Astrocyte (in vitro differentiated cells and primary cell): ENCODE results near the gene FER. TPM values are rescaled to one million over a fixed set of nuclear protein-coding genes. Genes with fewer than 3 reads are reported as not detected.

Experiments
- DNase-seq: peaks from one replicate; pipeline ENCODE4 v3.0.0-alpha.2; 2010; ENCODE audit warnings: low read depth
- FAIRE-seq: peaks from 2 replicates; lab custom pipeline; 2011; peaks lifted over from hg19 to GRCh38; lab: Jason Lieb, UNC
- H2AFZ ChIP-seq: 2 replicates; pipeline ENCODE4 v1.6.0; 2012; ENCODE audit warnings: low read depth, low read length, inconsistent platforms
- H3K27ac ChIP-seq: 2 replicates; pipeline ENCODE4 v1.5.1; 2011; ENCODE audit warnings: low read depth, low read length, inconsistent platforms
- H3K27me3 ChIP-seq: 2 replicates; pipeline ENCODE4 v1.6.0; 2011; ENCODE audit warnings: low read length, inconsistent platforms; ENCODE audit not compliant: insufficient read depth
- H3K36me3 ChIP-seq: 2 replicates; pipeline ENCODE4 v1.5.1; 2011; ENCODE audit warnings: low read length, inconsistent platforms; ENCODE audit not compliant: insufficient read depth
- H3K4me1 ChIP-seq: 2 replicates; pipeline ENCODE4 v1.5.1; 2011; ENCODE audit warnings: low read length, inconsistent platforms; ENCODE audit not compliant: insufficient read depth
- H3K4me2 ChIP-seq: 2 replicates; pipeline ENCODE4 v1.6.0; 2012; ENCODE audit warnings: low read length, inconsistent platforms
- H3K4me3 ChIP-seq: 2 replicates; pipeline ENCODE4 v1.5.1; 2011; ENCODE audit warnings: low read depth, mild to moderate bottlenecking, low read length, inconsistent platforms; ENCODE audit not compliant: insufficient read depth
- H3K79me2 ChIP-seq: 2 replicates; pipeline ENCODE4 v1.6.0; 2012; ENCODE audit warnings: mild to moderate bottlenecking, low read length, inconsistent platforms; ENCODE audit not compliant: insufficient read depth
- H3K9ac ChIP-seq: 2 replicates; pipeline ENCODE4 v1.6.0; 2012; ENCODE audit warnings: mild to moderate bottlenecking, low read length, inconsistent platforms
- H3K9me3 ChIP-seq: 2 replicates; pipeline ENCODE4 v1.5.1; 2012; ENCODE audit warnings: low read depth, mild to moderate bottlenecking, low read length, inconsistent platforms; ENCODE audit not compliant: insufficient read depth
- H4K20me1 ChIP-seq: 2 replicates; pipeline ENCODE4 v1.6.0; 2012; ENCODE audit warnings: low read length, inconsistent platforms; ENCODE audit not compliant: insufficient read depth
- H3K27ac Mint-ChIP-seq: one replicate; pipeline ENCODE4 v1.8.0; 2021; ENCODE audit warnings: mild to moderate bottlenecking, mixed read lengths; ENCODE audit not compliant: unreplicated experiment
- H3K27me3 Mint-ChIP-seq: one replicate; pipeline ENCODE4 v1.8.0; 2021; ENCODE audit warnings: low read depth, mixed read lengths; ENCODE audit not compliant: unreplicated experiment
- H3K36me3 Mint-ChIP-seq: one replicate; pipeline ENCODE4 v1.8.0; 2021; ENCODE audit warnings: low read depth, mixed read lengths; ENCODE audit not compliant: unreplicated experiment
- H3K4me1 Mint-ChIP-seq: one replicate; pipeline ENCODE4 v1.8.0; 2021; ENCODE audit warnings: low read depth, mixed read lengths; ENCODE audit not compliant: unreplicated experiment
- H3K4me3 Mint-ChIP-seq: one replicate; pipeline ENCODE4 v1.8.0; 2021; ENCODE audit warnings: mild to moderate bottlenecking, moderate library complexity, mixed read lengths; ENCODE audit not compliant: unreplicated experiment
- H3K9me3 Mint-ChIP-seq: one replicate; pipeline ENCODE4 v1.8.0; 2021; ENCODE audit warnings: mild to moderate bottlenecking, mixed read lengths; ENCODE audit not compliant: unreplicated experiment
- CTCF ChIP-seq: IDR thresholded peaks from 2 replicates; pipeline ENCODE4 v1.5.1; 2011; ENCODE audit warnings: low read depth, mild to moderate bottlenecking, inconsistent platforms, low read length, moderate library complexity; ENCODE audit not compliant: insufficient read depth
- EZH2 ChIP-seq: IDR thresholded peaks from 2 replicates; pipeline ENCODE4 v1.6.1; 2012; ENCODE audit warnings: mild to moderate bottlenecking, low read length, inconsistent platforms; ENCODE audit not compliant: insufficient read depth
- total RNA-seq: library from RNA; stranded (reverse); gene quantifications from 2 replicates; pipeline ENCODE4 v1.2.1, GENCODE V29; 2021

FER gene
- total RNA-seq, 1 donor from 2014 or later, result 21.6 TPM

GRCh38 chr5:108953940-108954339 lies 206.2 kb downstream of the FER start:
- Mint-ChIP-seq H3K27me3 (no peaks in the 10 kb centered on the region), H3K9me3 (no peaks in the 10 kb centered on the region), H3K4me1 (no peaks in the 10 kb centered on the region), H3K36me3 (no peaks in the 10 kb centered on the region), H3K27ac (no peak overlapping the region), H3K4me3 (no peak overlapping the region)
- no peaks in the 10 kb centered on the region for H3K79me2 ChIP-seq
- FAIRE-seq (peak; percentile 34), DNase-seq (peak; percentile 2)
- H3K36me3 ChIP-seq, result no peaks in the 10 kb centered on the region
- H3K27me3 ChIP-seq, result no peaks in the 10 kb centered on the region
- H3K4me2 ChIP-seq, result no peak overlapping the region
- no peaks in the 10 kb centered on the region for H3K4me1 ChIP-seq
- H3K9me3 ChIP-seq, result no peaks in the 10 kb centered on the region
- H3K27ac ChIP-seq, result no peak overlapping the region
- no peak overlapping the region for H3K9ac ChIP-seq
- H3K4me3 ChIP-seq, result no peak overlapping the region
- H2AFZ ChIP-seq, result no peak overlapping the region
- no peaks in the 10 kb centered on the region for H4K20me1 ChIP-seq
- TF ChIP-seq CTCF (no peak), EZH2 (no peak)

GRCh38 chr5:108957333-108957732 lies 209.6 kb downstream of the FER start:
- H3K27me3 Mint-ChIP-seq, result no peaks in the 10 kb centered on the region
- Histone ChIP-seq H3K4me3 (no peak overlapping the region), H3K9me3 (no peaks in the 10 kb centered on the region), H3K79me2 (no peaks in the 10 kb centered on the region), H3K9ac (no peak overlapping the region), H3K27ac (no peak overlapping the region), H4K20me1 (no peaks in the 10 kb centered on the region), H3K36me3 (no peaks in the 10 kb centered on the region), H2AFZ (no peak overlapping the region), H3K27me3 (no peaks in the 10 kb centered on the region), H3K4me2 (no peak overlapping the region), H3K4me1 (no peaks in the 10 kb centered on the region)
- H3K27ac Mint-ChIP-seq, result no peak overlapping the region
- H3K36me3 Mint-ChIP-seq, result no peaks in the 10 kb centered on the region
- FAIRE-seq (no peak), DNase-seq (no peak)
- TF ChIP-seq EZH2 (no peak), CTCF (no peak)
- H3K4me3 Mint-ChIP-seq, result no peak overlapping the region
- no peaks in the 10 kb centered on the region for H3K4me1 Mint-ChIP-seq
- H3K9me3 Mint-ChIP-seq, result no peaks in the 10 kb centered on the region

- TF ChIP-seq CTCF (no peak), EZH2 (no peak)
- H3K27ac Mint-ChIP-seq, result no peak overlapping the region
- no peaks in the 10 kb centered on the region for H3K36me3 Mint-ChIP-seq
- DNase-seq (no peak), FAIRE-seq (no peak)
- no peaks in the 10 kb centered on the region for H3K27me3 ChIP-seq
- H3K9ac ChIP-seq, result no peak overlapping the region
- H3K27ac ChIP-seq, result no peak overlapping the region
- no peaks in the 10 kb centered on the region for H3K4me1 ChIP-seq
- H3K4me1 Mint-ChIP-seq, result no peaks in the 10 kb centered on the region
- H3K4me3 ChIP-seq, result no peak overlapping the region
- H4K20me1 ChIP-seq, result no peaks in the 10 kb centered on the region
- peaks cover 2% of the 10 kb centered on the region for H3K36me3 ChIP-seq
- H3K79me2 ChIP-seq, result no peaks in the 10 kb centered on the region
- H3K9me3 Mint-ChIP-seq, result no peaks in the 10 kb centered on the region
- no peaks in the 10 kb centered on the region for H3K27me3 Mint-ChIP-seq
- no peak overlapping the region for H3K4me3 Mint-ChIP-seq
- no peak overlapping the region for H2AFZ ChIP-seq
- peaks cover 2% of the 10 kb centered on the region for H3K9me3 ChIP-seq
- no peak overlapping the region for H3K4me2 ChIP-seq
Measured at GRCh38 chr5:108966910-108967309, 219.2 kb downstream of the FER start.
